ENCODE results near the gene GALNT18. TPM values are rescaled to one million over a fixed set of nuclear protein-coding genes. Genes with fewer than 3 reads are reported as not detected.

GALNT18 gene
- total and polyA plus RNA-seq, 2 of the 4 experiments (the other 2 are of a cell fraction), result 9.5 to 11.3 TPM

GRCh38 chr11:11430431-11430830 lies 191.4 kb downstream of the GALNT18 start:
- Histone ChIP-seq H2BK120ac (ENCODE audit: low read depth, low read length) (no peak overlapping the region), H3K4me3 (ENCODE audit: insufficient read depth, low read depth, low read length) (no peak overlapping the region), H4K5ac (ENCODE audit: low read depth, low read length) (no peak overlapping the region), H3K9me3 (ENCODE audit: control insufficient read depth, insufficient read depth, low read length) (no peaks in the 10 kb centered on the region), H3K27ac (ENCODE audit: insufficient read depth, low read length) (no peak overlapping the region), H2BK20ac (ENCODE audit: low read depth, low read length) (no peak overlapping the region), H4K20me1 (ENCODE audit: insufficient read depth, low read length) (no peaks in the 10 kb centered on the region), H3K4ac (ENCODE audit: low read depth, low read length) (no peak overlapping the region), H2AFZ (replicated peaks; ENCODE audit: low read length, poor library complexity) (no peak overlapping the region), H3K79me1 (ENCODE audit: low read depth in 1 of 2, low read length in 2 of 2) (no peaks in the 10 kb centered on the region), H2AK5ac (ENCODE audit: low read depth, low read length) (no peak overlapping the region), H4K8ac (ENCODE audit: low read depth in 2 of 2, low read length in 2 of 2) (no peak overlapping the region), H3K14ac (replicated peaks; ENCODE audit: low read depth, low read length) (no peak overlapping the region), H3K36me3 (ENCODE audit: control insufficient read depth, insufficient read depth, low read length) (no peaks in the 10 kb centered on the region), H4K91ac (ENCODE audit: insufficient read depth, low read depth, low read length) (no peak overlapping the region), H3K18ac (ENCODE audit: low read depth, low read length) (no peak overlapping the region), H3K56ac (ENCODE audit: extremely low read depth, insufficient read depth, low read length) (no peak overlapping the region), H2AK9ac (replicated peaks; ENCODE audit: low read depth, low read length, poor library complexity) (no peak overlapping the region), H3K4me2 (ENCODE audit: low read depth, low read length) (no peak overlapping the region), H3K27me3 (ENCODE audit: control insufficient read depth, insufficient read depth, low read length) (no peaks in the 10 kb centered on the region), H3K9me1 (ENCODE audit: insufficient read depth, low read length) (no peaks in the 10 kb centered on the region), H3K4me1 (ENCODE audit: control insufficient read depth, insufficient read depth, low read length) (0 out of 2 replicates have a peak, but pooled peaks cover 2% of the 10 kb centered on the region), H2BK5ac (ENCODE audit: low read depth, low read length, poor library complexity, severe bottlenecking) (no peak overlapping the region), H3K23ac (ENCODE audit: low read depth, low read length) (no peak overlapping the region), H3K9ac (ENCODE audit: low read depth, low read length) (no peak overlapping the region), H2BK15ac (ENCODE audit: low read depth, low read length) (no peak overlapping the region)
- 100% methylated on average over 1 of the region's 4 CpGs; no CpG with 5 or more reads in 1 of the 2 experiments for WGBS, 2 experiments (ENCODE audit: extremely low coverage in 2 of 2, insufficient read length in 1 of 2)
- in situ Hi-C loops (cut with MboI; ENCODE audit: low sequenced_read_pairs) (no loop called here), dilution Hi-C loops (cut with HindIII; ENCODE audit: low sequenced_read_pairs, unreplicated experiment) (no loop called here), intact Hi-C loops (cut with micrococcal nuclease) (no loop called here)
- ChIA-PET POLR2A (ENCODE audit: unreplicated experiment) (no interaction called here), CTCF (no interaction called here)
- BruUV-seq (replicated peaks), result no TSS peak
- DNase-seq (no peak), ATAC-seq (ENCODE audit: low read depth) (no peak)
- no peak for TF ChIP-seq CHD1 (IDR thresholded peaks at IDR 0.05; ENCODE audit: low read depth, low read length)
- no peak for TF ChIP-seq MXI1 (IDR thresholded peaks at IDR 0.05; ENCODE audit: borderline replicate concordance, low read depth, low read length)
- TF ChIP-seq RFX5 (IDR thresholded peaks at IDR 0.05; ENCODE audit: low read depth, low read length), result no peak
- no peak for TF ChIP-seq NFE2L2 (IDR thresholded peaks at IDR 0.05; ENCODE audit: low read depth, low read length)
- TF ChIP-seq, protein P1, sequence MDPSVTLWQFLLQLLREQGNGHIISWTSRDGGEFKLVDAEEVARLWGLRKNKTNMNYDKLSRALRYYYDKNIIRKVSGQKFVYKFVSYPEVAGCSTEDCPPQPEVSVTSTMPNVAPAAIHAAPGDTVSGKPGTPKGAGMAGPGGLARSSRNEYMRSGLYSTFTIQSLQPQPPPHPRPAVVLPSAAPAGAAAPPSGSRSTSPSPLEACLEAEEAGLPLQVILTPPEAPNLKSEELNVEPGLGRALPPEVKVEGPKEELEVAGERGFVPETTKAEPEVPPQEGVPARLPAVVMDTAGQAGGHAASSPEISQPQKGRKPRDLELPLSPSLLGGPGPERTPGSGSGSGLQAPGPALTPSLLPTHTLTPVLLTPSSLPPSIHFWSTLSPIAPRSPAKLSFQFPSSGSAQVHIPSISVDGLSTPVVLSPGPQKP (IDR thresholded peaks at IDR 0.05; ENCODE audit: borderline replicate concordance, low read depth, low read length), result no peak
- TF ChIP-seq MAFK (IDR thresholded peaks at IDR 0.05; ENCODE audit: low read depth, low read length), result no peak
- no peak for TF ChIP-seq USF2 (IDR thresholded peaks at IDR 0.05; ENCODE audit: low read depth, low read length)

Data from IMR-90 (cell line).